Chondrocyte (in vitro differentiated cells): ENCODE data around the gene KCNRG. TPM values are rescaled to one million over a fixed set of nuclear protein-coding genes. Genes with fewer than 3 reads are reported as not detected.

Source experiments
- DNase-seq: peaks from one replicate; pipeline ENCODE4 v3.0.0; 2021; ENCODE audit warnings: mixed read lengths, low spot score
- H3K27ac Mint-ChIP-seq: one replicate; pipeline ENCODE4 v1.8.0; 2021; ENCODE audit warnings: mild to moderate bottlenecking, moderate library complexity, mixed read lengths; ENCODE audit not compliant: unreplicated experiment
- H3K27me3 Mint-ChIP-seq: 2 replicates; pipeline ENCODE4 v1.8.0; 2021; ENCODE audit warnings: low read depth, mixed read lengths
- H3K36me3 Mint-ChIP-seq: 2 replicates; pipeline ENCODE4 v1.8.0; 2021; ENCODE audit warnings: low read depth, mixed read lengths
- H3K4me1 Mint-ChIP-seq: 2 replicates; pipeline ENCODE4 v1.8.0; 2021; ENCODE audit warnings: low read depth, mild to moderate bottlenecking, mixed read lengths
- H3K4me3 Mint-ChIP-seq: one replicate; pipeline ENCODE4 v1.8.0; 2021; ENCODE audit warnings: mild to moderate bottlenecking, moderate library complexity, mixed read lengths; ENCODE audit not compliant: unreplicated experiment
- H3K9me3 Mint-ChIP-seq: 2 replicates; pipeline ENCODE4 v1.8.0; 2021; ENCODE audit warnings: low read depth, mixed read lengths
- total RNA-seq: library from RNA; stranded (reverse); gene quantifications from 3 replicates; pipeline ENCODE4 v1.2.1, GENCODE V29; 2021
- TF ChIP-seq, protein P1 (sequence below): fragments of 200-600 bp; sonication (generic); IDR thresholded peaks from 2 replicates; pipeline ENCODE4 v1.5.0; 2021; ENCODE audit warnings: antibody characterized with exemption, mild to moderate bottlenecking, moderate library complexity

Gene KCNRG
- total RNA-seq, 1 donor from 2014 or later: 0.22 TPM

DNA sequence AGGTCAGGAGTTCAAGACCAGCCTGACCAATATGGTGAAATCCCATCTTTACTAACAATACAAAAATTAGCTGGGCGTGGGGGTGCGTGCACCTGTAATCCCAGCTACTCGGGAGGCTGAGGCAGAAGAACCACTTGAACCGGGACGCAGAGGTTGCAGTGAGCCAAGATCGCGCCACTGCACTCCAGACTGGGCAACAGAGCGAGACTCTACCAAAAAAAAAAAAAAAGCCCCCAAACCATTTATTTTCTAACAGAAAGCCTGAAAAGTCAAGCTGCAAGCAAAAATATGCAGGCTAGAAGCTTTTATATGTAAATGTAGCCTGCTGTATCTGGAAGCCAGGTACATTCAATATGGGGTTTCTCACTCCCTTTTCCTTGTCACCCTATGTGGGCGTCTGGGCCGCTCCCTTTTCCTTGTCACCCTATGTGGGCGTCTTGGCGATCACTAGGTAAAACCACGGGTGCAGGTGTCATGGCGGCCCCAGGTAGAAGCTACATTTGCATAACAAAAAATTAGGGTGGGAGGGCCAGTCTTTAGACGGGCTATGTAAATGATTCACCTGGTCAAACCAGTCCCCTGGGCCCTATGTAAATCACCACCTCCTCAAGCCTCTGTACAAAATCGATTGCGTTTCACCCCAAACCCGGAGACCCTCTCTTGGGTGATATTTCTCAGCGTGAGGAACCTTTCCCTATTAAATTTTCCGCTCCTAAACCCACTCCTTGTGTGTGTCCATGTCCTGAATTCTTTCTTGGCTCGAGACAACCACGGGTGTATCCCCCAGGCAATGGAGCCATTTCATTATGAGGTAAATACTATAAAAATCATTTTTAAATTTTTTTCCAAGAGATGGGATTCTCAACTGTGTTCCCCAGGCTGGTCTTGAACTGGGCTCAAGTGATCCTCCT lies 16.3 kb upstream of the KCNRG start:
- H3K4me3 Mint-ChIP-seq: peak overlapping the region; percentile 83
- TF ChIP-seq, protein P1, sequence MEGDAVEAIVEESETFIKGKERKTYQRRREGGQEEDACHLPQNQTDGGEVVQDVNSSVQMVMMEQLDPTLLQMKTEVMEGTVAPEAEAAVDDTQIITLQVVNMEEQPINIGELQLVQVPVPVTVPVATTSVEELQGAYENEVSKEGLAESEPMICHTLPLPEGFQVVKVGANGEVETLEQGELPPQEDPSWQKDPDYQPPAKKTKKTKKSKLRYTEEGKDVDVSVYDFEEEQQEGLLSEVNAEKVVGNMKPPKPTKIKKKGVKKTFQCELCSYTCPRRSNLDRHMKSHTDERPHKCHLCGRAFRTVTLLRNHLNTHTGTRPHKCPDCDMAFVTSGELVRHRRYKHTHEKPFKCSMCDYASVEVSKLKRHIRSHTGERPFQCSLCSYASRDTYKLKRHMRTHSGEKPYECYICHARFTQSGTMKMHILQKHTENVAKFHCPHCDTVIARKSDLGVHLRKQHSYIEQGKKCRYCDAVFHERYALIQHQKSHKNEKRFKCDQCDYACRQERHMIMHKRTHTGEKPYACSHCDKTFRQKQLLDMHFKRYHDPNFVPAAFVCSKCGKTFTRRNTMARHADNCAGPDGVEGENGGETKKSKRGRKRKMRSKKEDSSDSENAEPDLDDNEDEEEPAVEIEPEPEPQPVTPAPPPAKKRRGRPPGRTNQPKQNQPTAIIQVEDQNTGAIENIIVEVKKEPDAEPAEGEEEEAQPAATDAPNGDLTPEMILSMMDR: no peak
- no peak for DNase-seq
- H3K4me1 Mint-ChIP-seq: peaks cover 60% of the 10 kb centered on the region
- H3K27me3 Mint-ChIP-seq: no peaks in the 10 kb centered on the region
- H3K9me3 Mint-ChIP-seq: no peaks in the 10 kb centered on the region
- H3K27ac Mint-ChIP-seq: peak overlapping the region; percentile 95
- peaks cover 7% of the 10 kb centered on the region for H3K36me3 Mint-ChIP-seq

- peaks cover 64% of the 10 kb centered on the region for H3K4me1 Mint-ChIP-seq
- H3K27me3 Mint-ChIP-seq: no peaks in the 10 kb centered on the region
- H3K36me3 Mint-ChIP-seq: peaks cover 12% of the 10 kb centered on the region
- H3K27ac Mint-ChIP-seq: peak overlapping the region; percentile 77
- H3K4me3 Mint-ChIP-seq: no peak overlapping the region
- no peaks in the 10 kb centered on the region for H3K9me3 Mint-ChIP-seq
- TF ChIP-seq, protein P1: no peak
- DNase-seq: no peak
Measured at GRCh38 chr13:50001287-50001686, 14.0 kb upstream of the KCNRG start.

DNA sequence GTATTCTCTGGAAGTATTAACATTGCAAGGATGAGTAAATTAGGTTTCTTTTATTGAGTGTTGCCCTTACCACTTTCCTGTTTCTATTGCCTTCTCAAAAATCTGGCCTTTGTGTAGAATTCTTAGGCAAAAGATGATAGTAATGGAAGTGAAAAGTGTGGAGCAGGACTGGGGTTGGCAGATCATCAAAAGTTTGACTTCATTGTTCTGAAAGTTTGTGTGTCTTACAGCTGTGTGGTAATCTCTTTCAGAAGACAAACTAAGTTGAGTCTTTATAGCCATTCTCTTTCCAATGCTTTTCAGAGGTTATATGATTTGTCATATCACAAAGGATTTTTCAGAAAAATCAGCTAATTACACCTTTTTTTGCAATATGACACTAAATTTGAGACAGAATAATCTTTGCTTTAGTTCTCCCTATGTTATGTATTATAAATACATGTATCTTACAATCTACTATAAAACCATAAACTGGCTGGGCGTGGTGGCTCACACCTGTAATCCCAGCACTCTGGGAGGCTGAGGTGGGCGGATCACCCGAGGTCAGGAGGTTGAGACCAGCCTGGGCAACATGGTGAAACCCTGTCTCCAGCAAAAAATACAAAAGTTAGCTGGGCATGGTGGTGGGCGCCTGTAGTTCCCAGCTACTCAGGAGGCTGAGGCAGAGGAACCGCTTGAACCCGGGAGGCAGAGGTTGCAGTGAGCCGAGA lies 8.7 kb upstream of the KCNRG start:
- H3K4me1 Mint-ChIP-seq: peaks cover 35% of the 10 kb centered on the region
- no peaks in the 10 kb centered on the region for H3K9me3 Mint-ChIP-seq
- TF ChIP-seq, protein P1: no peak
- H3K27me3 Mint-ChIP-seq: no peaks in the 10 kb centered on the region
- DNase-seq: no peak
- H3K4me3 Mint-ChIP-seq: no peak overlapping the region
- H3K36me3 Mint-ChIP-seq: peaks cover 14% of the 10 kb centered on the region
- peak overlapping the region; percentile 18 for H3K27ac Mint-ChIP-seq

GRCh38 chr13:50011461-50011860 lies 3.8 kb upstream of the KCNRG start:
- Mint-ChIP-seq H3K27me3 (no peaks in the 10 kb centered on the region), H3K4me1 (peaks cover 33% of the 10 kb centered on the region), H3K9me3 (no peaks in the 10 kb centered on the region), H3K36me3 (peaks cover 27% of the 10 kb centered on the region), H3K4me3 (no peak overlapping the region), H3K27ac (no peak overlapping the region)
- TF ChIP-seq, protein P1: no peak
- DNase-seq: no peak

GRCh38 chr13:50012396-50013169 lies 2.7 kb upstream of the KCNRG start:
- Mint-ChIP-seq H3K27me3 (no peaks in the 10 kb centered on the region), H3K4me3 (no peak overlapping the region), H3K4me1 (peaks cover 41% of the 10 kb centered on the region), H3K36me3 (peaks cover 27% of the 10 kb centered on the region), H3K27ac (no peak overlapping the region), H3K9me3 (no peaks in the 10 kb centered on the region)
- DNase-seq: no peak
- TF ChIP-seq, protein P1: no peak
